ENCODE measurements around the gene LRRC17. TPM values are rescaled to one million over a fixed set of nuclear protein-coding genes. Genes with fewer than 3 reads are reported as not detected.

Gene LRRC17
- polyA plus RNA-seq, 1 donor from 2014 or later: 6.7 TPM

- Histone ChIP-seq H3K79me2 (replicated peaks; ENCODE audit: insufficient read depth, low read length) (no peaks in the 10 kb centered on the region), H3K9ac (ENCODE audit: low read length) (no peak overlapping the region), H3K27ac (ENCODE audit: low read length) (no peak overlapping the region), H3F3A (ENCODE audit: insufficient read depth, low read length, poor library complexity, severe bottlenecking) (no peaks in the 10 kb centered on the region), H3K27me3 (ENCODE audit: insufficient read depth, low read depth, low read length) (no peaks in the 10 kb centered on the region), H3K9me2 (ENCODE audit: insufficient read depth, low read length) (no peaks in the 10 kb centered on the region), H3K9me3 (ENCODE audit: low read length) (no peaks in the 10 kb centered on the region), H3K36me3 (ENCODE audit: insufficient read depth, low read length) (no peaks in the 10 kb centered on the region), H3K4me3 (ENCODE audit: low read length) (no peak overlapping the region), H2AFZ (ENCODE audit: low read depth, low read length) (no peak overlapping the region), H3K4me2 (ENCODE audit: low read length) (no peak overlapping the region), H4K20me1 (ENCODE audit: insufficient read depth) (no peaks in the 10 kb centered on the region)
- TF ChIP-seq SMC3 (conservative IDR thresholded peaks at IDR 0.05; ENCODE audit: poor library complexity) (no peak), TAF1 (IDR thresholded peaks at IDR 0.05; ENCODE audit: low read depth) (no peak), MXI1 (conservative IDR thresholded peaks at IDR 0.05; ENCODE audit: poor library complexity, severe bottlenecking) (no peak), POLR2AphosphoS5 (IDR thresholded peaks at IDR 0.05) (no peak), EZH2 (IDR thresholded peaks at IDR 0.05; ENCODE audit: borderline replicate concordance, insufficient read depth, low read length, poor library complexity, severe bottlenecking) (no peak), EP300 (conservative IDR thresholded peaks at IDR 0.05; ENCODE audit: poor library complexity, severe bottlenecking) (no peak), RAD21 (conservative IDR thresholded peaks at IDR 0.05) (no peak), CTCF (IDR thresholded peaks at IDR 0.05; ENCODE audit: poor library complexity, severe bottlenecking) (no peak)
- TF ChIP-seq, protein P1, sequence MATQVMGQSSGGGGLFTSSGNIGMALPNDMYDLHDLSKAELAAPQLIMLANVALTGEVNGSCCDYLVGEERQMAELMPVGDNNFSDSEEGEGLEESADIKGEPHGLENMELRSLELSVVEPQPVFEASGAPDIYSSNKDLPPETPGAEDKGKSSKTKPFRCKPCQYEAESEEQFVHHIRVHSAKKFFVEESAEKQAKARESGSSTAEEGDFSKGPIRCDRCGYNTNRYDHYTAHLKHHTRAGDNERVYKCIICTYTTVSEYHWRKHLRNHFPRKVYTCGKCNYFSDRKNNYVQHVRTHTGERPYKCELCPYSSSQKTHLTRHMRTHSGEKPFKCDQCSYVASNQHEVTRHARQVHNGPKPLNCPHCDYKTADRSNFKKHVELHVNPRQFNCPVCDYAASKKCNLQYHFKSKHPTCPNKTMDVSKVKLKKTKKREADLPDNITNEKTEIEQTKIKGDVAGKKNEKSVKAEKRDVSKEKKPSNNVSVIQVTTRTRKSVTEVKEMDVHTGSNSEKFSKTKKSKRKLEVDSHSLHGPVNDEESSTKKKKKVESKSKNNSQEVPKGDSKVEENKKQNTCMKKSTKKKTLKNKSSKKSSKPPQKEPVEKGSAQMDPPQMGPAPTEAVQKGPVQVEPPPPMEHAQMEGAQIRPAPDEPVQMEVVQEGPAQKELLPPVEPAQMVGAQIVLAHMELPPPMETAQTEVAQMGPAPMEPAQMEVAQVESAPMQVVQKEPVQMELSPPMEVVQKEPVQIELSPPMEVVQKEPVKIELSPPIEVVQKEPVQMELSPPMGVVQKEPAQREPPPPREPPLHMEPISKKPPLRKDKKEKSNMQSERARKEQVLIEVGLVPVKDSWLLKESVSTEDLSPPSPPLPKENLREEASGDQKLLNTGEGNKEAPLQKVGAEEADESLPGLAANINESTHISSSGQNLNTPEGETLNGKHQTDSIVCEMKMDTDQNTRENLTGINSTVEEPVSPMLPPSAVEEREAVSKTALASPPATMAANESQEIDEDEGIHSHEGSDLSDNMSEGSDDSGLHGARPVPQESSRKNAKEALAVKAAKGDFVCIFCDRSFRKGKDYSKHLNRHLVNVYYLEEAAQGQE (IDR thresholded peaks at IDR 0.05; ENCODE audit: borderline replicate concordance): no peak
Measured at GRCh38 chr7:102917436-102918353, 4.9 kb downstream of the LRRC17 start.

- no peaks in the 10 kb centered on the region for H3K36me3 ChIP-seq (ENCODE audit: insufficient read depth, low read length)
- no peak overlapping the region for H3K27ac ChIP-seq (ENCODE audit: low read length)
- H3K4me2 ChIP-seq (ENCODE audit: low read length): no peak overlapping the region
- no peak overlapping the region for H3K9ac ChIP-seq (ENCODE audit: low read length)
- TF ChIP-seq TAF1 (IDR thresholded peaks at IDR 0.05; ENCODE audit: low read depth) (no peak), RAD21 (conservative IDR thresholded peaks at IDR 0.05) (no peak), EP300 (conservative IDR thresholded peaks at IDR 0.05; ENCODE audit: poor library complexity, severe bottlenecking) (no peak), EZH2 (IDR thresholded peaks at IDR 0.05; ENCODE audit: borderline replicate concordance, insufficient read depth, low read length, poor library complexity, severe bottlenecking) (no peak), SMC3 (conservative IDR thresholded peaks at IDR 0.05; ENCODE audit: poor library complexity) (no peak), MXI1 (conservative IDR thresholded peaks at IDR 0.05; ENCODE audit: poor library complexity, severe bottlenecking) (no peak), POLR2AphosphoS5 (IDR thresholded peaks at IDR 0.05) (no peak), CTCF (IDR thresholded peaks at IDR 0.05; ENCODE audit: poor library complexity, severe bottlenecking) (no peak)
- TF ChIP-seq, protein P1 (IDR thresholded peaks at IDR 0.05; ENCODE audit: borderline replicate concordance): no peak
- no peaks in the 10 kb centered on the region for H3K9me3 ChIP-seq (ENCODE audit: low read length)
- H4K20me1 ChIP-seq (ENCODE audit: insufficient read depth): no peaks in the 10 kb centered on the region
- H3K9me2 ChIP-seq (ENCODE audit: insufficient read depth, low read length): no peaks in the 10 kb centered on the region
- H3K27me3 ChIP-seq (ENCODE audit: insufficient read depth, low read depth, low read length): no peaks in the 10 kb centered on the region
- H3K4me3 ChIP-seq (ENCODE audit: low read length): no peak overlapping the region
- H3K79me2 ChIP-seq (replicated peaks; ENCODE audit: insufficient read depth, low read length): no peaks in the 10 kb centered on the region
- no peaks in the 10 kb centered on the region for H3F3A ChIP-seq (ENCODE audit: insufficient read depth, low read length, poor library complexity, severe bottlenecking)
- no peak overlapping the region for H2AFZ ChIP-seq (ENCODE audit: low read depth, low read length)
Measured at GRCh38 chr7:102918845-102919244, 6.0 kb downstream of the LRRC17 start.

All from neural cell (in vitro differentiated cells).